ENCODE measurements around the gene ATP4B.

GRCh38 chr13:113646376-113646775 lies 11.6 kb downstream of the ATP4B start:
- TF ChIP-seq CTCF (IDR thresholded peaks at IDR 0.05) = no peak
- no peak for TF ChIP-seq REST (IDR thresholded peaks at IDR 0.05; ENCODE audit: insufficient read depth in 1 of 2, low read depth in 2 of 2, low read length in 1 of 2)
- TF ChIP-seq POLR2AphosphoS5 (IDR thresholded peaks at IDR 0.05; ENCODE audit: low read depth, low read length) = no peak
